GM18526 (cell line): ENCODE results near the gene GSG1L.

Experiments
- POLR2A ChIP-seq: IDR thresholded peaks from 3 replicates; pipeline ENCODE4 v1.6.1; 2011; ENCODE audit not compliant: insufficient read length; ENCODE audit errors: extremely low read depth

Gene GSG1L

DNA sequence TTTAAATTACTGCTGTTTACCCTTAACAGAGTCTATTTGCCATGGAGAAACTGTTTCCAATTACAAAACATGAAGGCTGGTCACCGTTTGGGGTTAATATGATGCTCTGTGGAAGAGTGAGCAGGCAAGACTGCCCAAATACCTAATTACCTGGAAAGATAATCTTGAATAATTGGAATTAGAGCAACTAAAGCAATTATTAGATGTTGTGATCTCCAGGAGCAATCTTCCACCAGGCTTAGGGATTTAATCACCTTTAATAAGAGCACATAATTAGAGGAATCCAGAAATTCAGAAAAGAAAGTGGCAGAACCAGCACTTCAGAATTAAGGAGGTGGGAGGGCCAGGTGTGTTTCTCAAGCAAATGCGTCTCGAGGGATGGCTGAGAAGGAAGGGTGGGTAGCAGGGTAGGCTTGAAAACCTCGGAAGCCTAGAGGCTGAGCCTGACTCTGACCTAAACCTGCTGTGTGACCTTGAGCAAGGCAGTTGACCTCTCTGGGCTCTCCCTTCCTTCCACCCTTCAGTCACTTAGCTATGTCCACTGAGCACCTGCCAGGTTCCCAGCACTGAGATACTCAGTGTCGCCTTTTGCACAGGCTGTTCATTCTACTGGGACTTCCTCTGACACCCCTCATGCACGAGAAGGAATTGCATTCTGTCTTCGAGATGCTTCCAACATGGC is 113.2 kb downstream of the GSG1L start:
- no peak for TF ChIP-seq POLR2A

DNA sequence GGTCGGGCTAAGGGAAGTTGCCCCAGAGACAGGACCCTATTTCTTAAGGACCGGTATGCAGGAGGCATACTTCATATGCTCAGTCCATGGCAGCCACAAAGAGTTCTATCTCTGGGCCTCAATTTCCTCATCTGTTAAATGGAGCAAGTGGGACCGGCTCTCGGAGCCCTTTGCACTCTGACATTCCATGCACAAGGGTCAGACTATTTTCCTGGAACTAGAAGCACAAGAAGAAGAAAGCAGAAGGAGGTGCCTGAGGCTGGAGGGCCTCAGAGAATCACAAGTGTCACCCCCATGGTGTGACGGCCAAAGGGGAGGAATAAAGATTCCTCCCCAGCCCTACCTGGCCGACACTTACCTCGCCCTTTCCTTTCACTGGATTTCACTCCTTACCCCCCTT is 115.8 kb downstream of the GSG1L start:
- TF ChIP-seq POLR2A: no peak

DNA sequence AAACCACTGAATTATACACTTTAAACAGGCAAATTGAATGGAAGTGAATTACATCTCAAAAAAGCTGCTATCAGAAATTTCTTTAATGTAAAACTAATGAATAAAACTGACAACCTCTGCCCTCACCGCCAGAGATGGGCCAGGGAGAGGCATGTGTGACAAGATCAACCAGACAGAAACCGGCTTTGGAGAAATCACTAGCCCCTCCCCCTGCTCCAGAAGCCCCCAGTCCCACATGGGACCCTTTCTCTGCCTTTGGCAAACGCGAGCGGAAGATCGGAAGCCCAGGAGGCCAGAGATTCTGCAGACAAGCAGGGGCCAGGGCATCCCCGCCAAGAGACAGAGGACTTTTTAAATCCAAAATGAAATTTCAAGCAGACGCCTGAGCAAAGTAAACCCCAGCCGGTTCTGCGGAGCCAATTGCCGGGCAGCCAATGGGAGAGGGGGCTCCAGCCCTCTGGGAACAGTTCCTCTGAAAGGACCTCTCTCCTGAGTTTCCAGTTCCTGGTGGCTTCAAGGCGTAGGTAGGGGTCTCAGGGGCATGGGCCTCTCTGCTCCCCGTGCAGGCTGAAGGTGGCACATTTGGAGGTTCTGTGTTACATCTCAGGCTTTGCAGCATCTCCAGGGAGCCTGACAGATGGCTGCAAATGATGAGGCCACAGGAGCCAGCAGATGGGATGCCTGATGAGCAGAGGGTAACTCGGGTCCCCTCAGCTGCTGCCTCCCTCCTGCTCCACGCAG is 118.1 kb downstream of the GSG1L start:
- TF ChIP-seq POLR2A: no peak

DNA sequence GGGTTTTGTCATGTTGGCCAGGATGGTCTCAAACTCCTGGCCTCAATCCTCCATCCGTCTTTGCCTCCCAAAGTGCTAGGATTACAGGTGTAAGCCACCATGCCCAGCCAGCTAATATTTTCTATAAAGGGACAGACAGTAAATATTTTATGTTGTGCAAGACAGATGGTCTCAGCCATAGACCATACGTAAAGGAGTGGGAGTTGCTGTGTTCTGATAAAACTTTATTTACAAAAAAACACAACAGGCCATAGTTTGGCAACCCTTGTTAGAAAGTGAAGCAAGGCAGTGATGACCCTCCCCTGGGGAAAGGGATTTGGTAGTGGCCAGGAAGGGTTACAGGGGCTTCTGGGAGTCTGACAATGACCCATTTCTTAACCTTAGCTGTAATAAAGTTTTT is 119.7 kb downstream of the GSG1L start:
- TF ChIP-seq POLR2A: no peak

DNA sequence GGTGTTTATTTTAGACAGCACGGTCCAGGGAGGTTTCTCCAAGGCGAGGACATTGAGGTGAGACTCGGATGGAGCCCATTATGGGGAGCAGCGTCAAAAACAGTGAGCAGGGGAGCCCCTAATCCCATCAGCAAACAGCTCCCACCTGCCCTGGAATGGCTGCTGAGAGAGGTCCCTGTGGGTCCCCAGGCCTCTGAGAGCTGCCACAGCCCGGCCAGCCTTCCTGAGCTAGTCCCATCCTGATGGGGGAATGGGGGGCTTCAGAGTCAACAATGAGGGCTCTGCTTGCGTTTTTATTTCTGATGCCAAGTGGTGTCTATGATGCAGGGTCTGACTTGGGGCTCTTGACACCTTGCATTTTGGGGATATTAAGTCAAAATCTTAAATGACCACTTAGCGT is 128.4 kb downstream of the GSG1L start:
- no peak for TF ChIP-seq POLR2A

DNA sequence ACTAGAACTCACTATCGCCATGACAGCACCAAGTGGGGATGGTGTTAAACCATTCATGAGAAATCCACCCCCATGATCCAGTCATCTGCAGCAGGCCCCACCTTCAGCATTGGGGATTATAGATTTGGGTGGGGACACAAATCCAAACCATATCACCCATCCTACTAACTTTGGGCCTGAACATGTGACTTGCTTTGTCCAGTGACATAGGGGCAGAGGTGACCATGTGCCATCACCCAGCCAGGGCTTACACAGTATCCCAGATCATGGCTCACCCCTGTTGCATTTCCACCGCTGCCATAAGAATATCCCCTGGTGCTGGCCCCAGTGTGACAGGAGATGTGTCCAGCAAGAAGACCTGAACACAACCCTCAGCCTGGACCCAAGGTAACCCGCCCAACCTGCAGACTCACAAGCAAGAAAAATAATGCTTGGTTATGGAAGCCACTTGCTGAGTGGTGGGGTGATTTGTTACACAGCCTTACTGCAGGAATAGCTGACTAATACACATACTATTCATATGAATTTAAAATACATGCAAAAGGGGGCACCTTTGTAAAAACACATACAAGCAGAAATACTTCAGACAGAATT is 130.9 kb downstream of the GSG1L start:
- no peak for TF ChIP-seq POLR2A

DNA sequence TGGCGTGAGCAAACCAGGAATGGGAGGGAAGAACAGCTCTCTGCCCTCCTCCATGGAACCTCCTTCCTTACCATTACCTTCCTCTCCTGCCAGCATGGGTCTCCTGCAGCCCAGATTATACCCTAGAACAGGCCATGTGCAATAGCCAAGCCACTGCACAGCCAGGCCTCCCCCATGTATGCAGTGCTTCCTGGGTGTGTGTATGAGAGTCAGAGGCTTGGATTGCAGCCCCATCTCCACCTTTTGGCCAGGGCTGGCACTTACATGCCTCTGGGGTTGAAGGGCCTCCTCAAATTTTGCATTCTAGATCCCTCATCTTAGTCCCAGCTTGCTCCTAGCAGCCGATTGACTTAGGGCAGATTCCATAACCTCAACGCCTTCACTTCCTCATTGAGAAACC is 133.7 kb downstream of the GSG1L start:
- no peak for TF ChIP-seq POLR2A

DNA sequence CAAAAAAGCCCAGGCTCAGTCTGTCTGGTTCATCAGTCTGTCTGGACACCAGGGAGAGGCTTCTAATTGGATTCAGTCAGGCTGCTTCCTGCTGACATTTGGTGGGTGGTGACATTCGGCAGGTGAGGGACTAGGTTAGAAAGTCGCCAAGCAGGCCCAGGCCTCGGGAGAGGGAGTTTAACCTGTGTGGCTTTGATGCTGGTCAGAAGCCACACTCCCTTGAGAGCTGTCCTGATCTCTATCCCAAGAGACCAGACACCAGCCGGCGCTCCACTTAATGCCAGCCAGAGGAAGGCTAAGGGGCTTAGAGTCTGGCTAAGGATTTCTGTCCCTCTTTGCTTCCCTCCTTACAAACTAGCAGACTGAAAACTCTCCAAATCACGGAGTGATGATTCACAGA is 135.0 kb downstream of the GSG1L start:
- TF ChIP-seq POLR2A: no peak

DNA sequence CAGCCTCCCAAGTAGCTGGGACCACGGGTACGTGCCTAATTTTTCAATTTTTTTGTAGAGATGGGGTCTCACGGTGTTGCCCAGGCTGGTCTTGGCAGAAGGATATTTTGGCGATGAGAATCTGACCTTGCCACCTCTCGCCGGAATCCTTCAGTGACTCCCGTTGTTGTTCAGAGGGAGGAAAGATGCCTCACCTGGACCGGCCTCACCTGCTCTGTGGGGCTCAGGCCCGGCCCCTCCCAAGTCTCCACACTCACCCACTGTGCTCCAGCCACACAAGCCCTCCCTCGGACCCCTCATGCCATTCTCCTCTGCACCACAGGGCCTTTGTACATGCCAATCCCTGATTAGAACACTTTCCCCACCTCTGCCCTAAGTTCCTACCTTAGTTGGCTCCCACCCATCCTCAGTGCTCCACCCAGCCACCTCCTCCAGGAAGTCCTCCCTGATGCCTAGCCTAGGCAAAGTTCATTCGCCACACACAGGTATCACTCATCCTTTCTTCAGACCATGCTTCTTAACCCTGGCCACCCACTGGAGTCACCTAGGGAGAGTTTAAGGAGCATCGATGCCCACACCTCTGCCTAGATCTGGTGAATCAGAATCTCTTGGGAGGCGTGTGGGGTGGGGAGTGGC is 136.1 kb downstream of the GSG1L start:
- no peak for TF ChIP-seq POLR2A

DNA sequence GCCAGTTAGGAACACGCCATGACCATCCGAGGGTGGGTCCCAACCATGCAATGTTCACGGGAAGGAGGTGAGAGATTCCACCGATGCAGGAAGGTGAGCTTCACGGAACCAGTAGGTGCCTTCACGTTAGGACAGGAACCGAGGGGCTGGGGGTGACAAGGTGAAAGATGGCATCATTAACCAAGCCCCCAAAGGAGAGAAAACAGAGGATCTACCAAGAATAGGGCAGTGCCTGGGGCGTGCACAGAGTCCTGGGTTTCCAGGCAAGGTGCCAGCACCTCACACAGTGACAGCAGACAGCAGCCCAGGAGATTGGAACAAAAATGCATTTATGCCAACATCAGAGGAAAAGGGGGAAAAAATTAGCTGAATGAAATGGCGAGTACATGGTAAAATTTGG is 137.9 kb downstream of the GSG1L start:
- no peak for TF ChIP-seq POLR2A

DNA sequence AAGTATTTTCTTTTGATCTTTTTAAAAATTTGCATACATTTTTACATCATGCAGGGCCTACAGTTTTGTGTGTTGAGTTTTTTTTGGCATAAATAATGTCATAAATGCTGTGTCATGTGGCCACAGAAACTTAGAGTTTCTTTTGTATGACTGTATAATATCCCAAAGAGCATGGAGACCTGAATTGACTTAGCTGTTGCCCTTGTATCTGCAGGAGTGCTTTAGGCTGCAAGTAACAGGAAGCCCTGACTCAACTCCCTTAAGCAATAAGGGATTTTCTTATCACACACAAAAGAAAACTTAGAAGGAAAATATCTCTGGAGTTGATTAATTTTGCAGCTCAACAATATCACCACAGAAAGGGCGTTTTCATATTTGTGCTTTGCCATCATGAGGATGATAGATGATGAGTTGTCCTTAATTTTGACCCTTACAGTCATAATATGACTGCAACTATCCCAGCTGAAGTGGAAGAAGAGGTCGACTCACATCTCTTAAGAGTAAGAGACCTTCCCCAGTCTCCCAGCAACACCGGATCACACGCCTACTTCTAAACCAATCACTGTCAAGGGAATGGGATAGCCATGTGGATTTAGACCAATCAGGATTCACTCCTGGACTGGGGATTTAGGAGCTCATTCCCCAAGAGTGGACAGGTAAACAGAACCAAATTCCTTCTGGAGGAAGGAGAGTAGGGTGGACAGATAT is 138.9 kb downstream of the GSG1L start:
- TF ChIP-seq POLR2A: no peak

DNA sequence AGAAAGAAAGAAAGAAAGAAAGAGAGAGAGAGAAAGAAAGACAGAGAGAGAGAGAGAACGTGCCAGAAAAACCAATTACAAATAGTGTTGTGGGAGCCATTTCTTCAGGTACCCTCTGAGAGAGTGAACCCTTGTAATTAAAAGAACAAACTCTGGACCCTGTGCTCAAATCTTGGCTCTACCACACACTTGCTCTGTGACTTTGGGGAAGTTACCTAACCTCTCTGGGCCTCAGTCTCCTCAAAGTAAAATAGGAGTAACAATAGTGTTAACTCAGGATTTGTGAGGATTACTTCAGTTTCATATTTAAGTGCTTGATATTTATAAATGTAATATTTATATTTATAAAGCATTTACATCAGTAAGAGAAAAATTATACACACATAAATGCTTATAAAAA is 139.8 kb downstream of the GSG1L start:
- no peak for TF ChIP-seq POLR2A

DNA sequence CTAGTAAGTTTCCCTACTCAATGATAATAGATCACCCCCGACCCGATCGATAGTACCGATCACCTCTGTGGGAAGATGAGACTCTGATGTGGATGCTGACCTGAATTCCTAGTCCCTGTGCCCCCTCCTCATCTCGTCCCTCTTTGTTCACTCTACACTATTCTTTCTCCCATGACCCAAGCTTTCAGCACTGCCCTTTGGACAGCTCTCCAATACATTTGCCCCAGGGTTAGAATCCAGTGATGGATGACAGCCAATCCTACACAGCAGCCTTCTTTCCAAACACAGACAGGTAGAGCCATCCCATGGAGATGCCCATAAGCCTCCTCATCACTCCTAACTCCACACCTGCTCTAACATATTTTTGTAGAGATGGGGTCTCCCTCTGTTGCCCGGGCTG is 141.1 kb downstream of the GSG1L start:
- TF ChIP-seq POLR2A: no peak

DNA sequence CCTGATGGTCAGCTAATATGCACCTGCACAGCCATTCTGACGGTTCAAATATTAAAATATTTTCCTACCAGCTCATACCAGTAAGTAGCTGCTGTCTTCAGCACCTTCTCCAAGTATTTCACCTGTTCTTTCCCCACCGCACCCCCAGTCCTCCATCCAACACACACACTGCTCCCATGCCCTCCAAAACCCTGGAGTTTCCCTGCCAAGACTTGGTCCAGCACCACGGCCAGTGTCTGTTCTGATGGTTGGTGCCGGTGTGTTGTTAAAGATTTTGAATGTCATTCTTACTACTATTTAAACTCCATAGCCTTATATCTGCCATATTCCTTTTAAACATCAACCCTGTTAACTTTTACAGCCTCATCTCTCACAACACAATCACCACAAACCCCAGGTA is 142.4 kb downstream of the GSG1L start:
- no peak for TF ChIP-seq POLR2A

DNA sequence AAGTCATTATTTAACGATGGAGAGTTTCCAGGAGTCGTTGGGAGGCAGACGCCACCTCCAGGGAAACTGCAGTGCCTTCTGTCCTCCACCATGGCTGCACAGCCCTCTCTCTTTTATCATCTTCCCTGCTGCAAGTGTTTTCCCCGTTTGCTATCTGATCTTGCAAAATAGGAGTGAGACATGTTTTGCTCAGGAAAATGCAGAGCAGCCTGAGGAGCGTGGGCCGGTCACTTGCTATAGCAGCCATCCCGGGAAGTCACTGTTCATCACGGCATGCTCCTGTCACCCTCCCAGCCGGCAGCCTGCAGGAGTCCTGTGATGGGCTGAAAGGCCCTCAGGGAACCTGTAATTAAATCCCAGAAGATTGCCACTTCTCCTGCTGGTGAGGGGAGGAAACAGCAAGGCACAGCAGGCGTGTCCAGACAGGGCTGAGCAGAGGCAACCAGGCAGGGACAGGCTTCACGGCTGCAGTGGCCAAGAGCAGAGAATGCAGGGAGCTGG is 143.1 kb downstream of the GSG1L start:
- TF ChIP-seq POLR2A: no peak
